CD8-positive, alpha-beta memory T cell (primary cell): Measurements from ENCODE around the gene ZNF292. TPM values are rescaled to one million over a fixed set of nuclear protein-coding genes. Genes with fewer than 3 reads are reported as not detected.
A peak's percentile ranks its signal among the peaks of the same experiment; 100 is the strongest.

ENCODE experiments used
- CTCF ChIA-PET: fragments of 350-600 bp; sonication (Branson Sonifier 250); formaldehyde crosslinking; loops from one replicate; lab custom pipeline; 2021; ENCODE audit warnings: antibody characterized with exemption; lab: Charles Lee
- POLR2A ChIA-PET: fragments of 350-600 bp; sonication (Branson Sonifier 250); formaldehyde crosslinking; loops from one replicate; lab custom pipeline; 2021; ENCODE audit warnings: antibody characterized with exemption; lab: Charles Lee
- DNase-seq, 5 donors: peaks; one replicate each; pipeline versions ENCODE4 v3.0.0 to v3.0.0-alpha.2; 2020 to 2022; ENCODE audit warnings: mixed read lengths in 1 of 5
- H3K27ac ChIP-seq: one replicate; pipeline ENCODE4 v1.7.0; 2013; ENCODE audit warnings: low read depth, mild to moderate bottlenecking, low read length, moderate library complexity
- H3K27me3 ChIP-seq: 2 replicates; pipeline ENCODE4 v1.7.0; 2013; ENCODE audit warnings: low read length, mild to moderate bottlenecking; ENCODE audit not compliant: insufficient read depth, poor library complexity, severe bottlenecking
- H3K36me3 ChIP-seq: 2 replicates; pipeline ENCODE4 v1.7.0; 2013; ENCODE audit warnings: mild to moderate bottlenecking, low read length, moderate library complexity; ENCODE audit not compliant: insufficient read depth
- H3K4me1 ChIP-seq: 2 replicates; pipeline ENCODE4 v1.7.0; 2013; ENCODE audit warnings: mild to moderate bottlenecking, low read length, moderate library complexity; ENCODE audit not compliant: insufficient read depth
- H3K4me3 ChIP-seq: 2 replicates; pipeline ENCODE4 v1.7.0; 2013; ENCODE audit warnings: mild to moderate bottlenecking, low read length
- H3K9me3 ChIP-seq: 2 replicates; pipeline ENCODE4 v1.7.0; 2013; ENCODE audit warnings: mild to moderate bottlenecking, low read length
- H3K27ac Mint-ChIP-seq, 8 donors: one replicate each; pipeline ENCODE4 v1.8.0; 2020 to 2021; ENCODE audit warnings: mixed read lengths in 8 of 8, mild to moderate bottlenecking in 6 of 8, inconsistent platforms in 3 of 8, moderate library complexity in 3 of 8
- H3K27me3 Mint-ChIP-seq, 2 donors: one replicate each; pipeline ENCODE4 v1.8.0; 2020 to 2021; ENCODE audit warnings: mixed read lengths in 2 of 2, mild to moderate bottlenecking in 1 of 2, moderate library complexity in 1 of 2
- H3K36me3 Mint-ChIP-seq, 3 donors: one replicate each; pipeline ENCODE4 v1.8.0; 2020 to 2021; ENCODE audit warnings: mixed read lengths in 3 of 3, inconsistent platforms in 1 of 3, mild to moderate bottlenecking in 1 of 3
- H3K4me1 Mint-ChIP-seq, 3 donors: one replicate each; pipeline ENCODE4 v1.8.0; 2020 to 2021; ENCODE audit warnings: mixed read lengths in 3 of 3, inconsistent platforms in 1 of 3, mild to moderate bottlenecking in 1 of 3
- H3K4me3 Mint-ChIP-seq, 7 donors: one replicate each; pipeline ENCODE4 v1.8.0; 2020 to 2021; ENCODE audit warnings: mixed read lengths in 7 of 7, mild to moderate bottlenecking in 6 of 7, moderate library complexity in 4 of 7, inconsistent platforms in 2 of 7
- H3K9me3 Mint-ChIP-seq, 5 donors: one replicate each; pipeline ENCODE4 v1.8.0; 2020 to 2022; ENCODE audit warnings: mixed read lengths in 5 of 5, mild to moderate bottlenecking in 3 of 5, moderate library complexity in 2 of 5, inconsistent platforms in 1 of 5
- polyA plus RNA-seq: library from polyadenylated mRNA; unstranded; fragments of 300-500 nt; fragmentation: Illumina TruSeq; gene quantifications from one replicate; pipeline ENCODE4 v1.2.3, GENCODE V29; 2021
- total RNA-seq, 2 experiments: library from RNA; stranded (reverse); gene quantifications; one replicate each; pipeline ENCODE4 v1.2.3, GENCODE V29; 2021

ZNF292 gene
- total and polyA plus RNA-seq, 3 experiments from 2014 or later, result 37.9 to 50.7 (median 49.3) TPM

- Histone ChIP-seq H3K27ac (no peak overlapping the region), H3K36me3 (peaks cover 28% of the 10 kb centered on the region), H3K9me3 (no peaks in the 10 kb centered on the region), H3K27me3 (no peaks in the 10 kb centered on the region), H3K4me3 (no peak overlapping the region), H3K4me1 (no peaks in the 10 kb centered on the region)
- Mint-ChIP-seq H3K4me3 (no peak overlapping the region), H3K4me1 (peaks cover 0 to 10% (median 7%) of the 10 kb centered on the region in 3 donors), H3K9me3 (no peaks in the 10 kb centered on the region), H3K36me3 (peaks cover 26 to 80% (median 29%) of the 10 kb centered on the region in 3 donors), H3K27me3 (no peaks in the 10 kb centered on the region), H3K27ac (no peak overlapping the region)
- POLR2A ChIA-PET, result no interaction called here
- no peak for DNase-seq
- CTCF ChIA-PET, result no interaction called here
These were observed 96.4 kb downstream of the ZNF292 start for GRCh38 chr6:87251725-87252124.

- POLR2A ChIA-PET, result no interaction called here
- H3K4me1 ChIP-seq, result no peaks in the 10 kb centered on the region
- Mint-ChIP-seq H3K27me3 (no peaks in the 10 kb centered on the region), H3K27ac (no peak overlapping the region), H3K4me1 (peaks cover 9 to 12% (median 10%) of the 10 kb centered on the region in 3 donors), H3K9me3 (no peaks in the 10 kb centered on the region), H3K4me3 (no peak overlapping the region), H3K36me3 (peaks cover 38 to 74% (median 40%) of the 10 kb centered on the region in 3 donors)
- H3K9me3 ChIP-seq, result no peaks in the 10 kb centered on the region
- CTCF ChIA-PET, result no interaction called here
- H3K4me3 ChIP-seq, result no peak overlapping the region
- no peaks in the 10 kb centered on the region for H3K27me3 ChIP-seq
- DNase-seq, result no peak
- H3K27ac ChIP-seq, result no peak overlapping the region
- peaks cover 27% of the 10 kb centered on the region for H3K36me3 ChIP-seq
These were observed 101.7 kb downstream of the ZNF292 start for GRCh38 chr6:87257046-87257445.

GRCh38 chr6:87257565-87257964 lies 102.2 kb downstream of the ZNF292 start:
- DNase-seq, result no peak

DNA sequence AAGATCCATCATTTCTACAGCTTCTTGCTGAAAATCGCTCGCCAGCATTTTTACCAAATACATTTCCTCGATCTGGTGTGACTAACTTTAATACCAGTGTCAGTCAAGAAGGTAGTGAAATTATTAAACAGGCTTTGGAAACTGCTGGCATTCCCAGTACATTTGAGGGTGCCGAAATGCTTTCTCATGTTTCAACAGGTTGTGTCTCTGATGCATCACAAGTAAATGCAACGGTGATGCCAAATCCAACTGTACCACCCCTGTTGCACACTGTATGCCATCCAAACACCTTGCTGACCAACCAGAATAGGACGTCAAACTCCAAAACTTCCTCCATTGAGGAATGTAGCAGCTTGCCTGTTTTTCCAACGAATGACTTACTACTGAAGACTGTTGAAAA lies 102.6 kb downstream of the ZNF292 start:
- peaks cover 27% of the 10 kb centered on the region for H3K36me3 ChIP-seq
- Mint-ChIP-seq H3K27ac (no peak overlapping the region), H3K36me3 (peaks cover 37 to 67% (median 38%) of the 10 kb centered on the region in 3 donors), H3K4me3 (no peak overlapping the region), H3K27me3 (no peaks in the 10 kb centered on the region), H3K4me1 (peaks cover 7 to 10% (median 10%) of the 10 kb centered on the region in 3 donors), H3K9me3 (no peaks in the 10 kb centered on the region)
- no peak overlapping the region for H3K27ac ChIP-seq
- ChIA-PET CTCF (no interaction called here), POLR2A (no interaction called here)
- H3K4me1 ChIP-seq, result no peaks in the 10 kb centered on the region
- no peak for DNase-seq
- no peak overlapping the region for H3K4me3 ChIP-seq
- H3K9me3 ChIP-seq, result no peaks in the 10 kb centered on the region
- no peaks in the 10 kb centered on the region for H3K27me3 ChIP-seq

More at GRCh38 chr6:87257565-87257964, 102.2 kb downstream of the ZNF292 start:
- ChIA-PET CTCF (no interaction called here), POLR2A (no interaction called here)
- peaks cover 27% of the 10 kb centered on the region for H3K36me3 ChIP-seq
- H3K4me3 ChIP-seq, result no peak overlapping the region
- Mint-ChIP-seq H3K4me3 (no peak overlapping the region), H3K36me3 (peaks cover 37 to 70% (median 38%) of the 10 kb centered on the region in 3 donors), H3K4me1 (peaks cover 8 to 10% (median 10%) of the 10 kb centered on the region in 3 donors), H3K9me3 (no peaks in the 10 kb centered on the region), H3K27ac (no peak overlapping the region), H3K27me3 (no peaks in the 10 kb centered on the region)
- no peaks in the 10 kb centered on the region for H3K4me1 ChIP-seq
- H3K27me3 ChIP-seq, result no peaks in the 10 kb centered on the region
- H3K27ac ChIP-seq, result no peak overlapping the region
- H3K9me3 ChIP-seq, result no peaks in the 10 kb centered on the region

DNA sequence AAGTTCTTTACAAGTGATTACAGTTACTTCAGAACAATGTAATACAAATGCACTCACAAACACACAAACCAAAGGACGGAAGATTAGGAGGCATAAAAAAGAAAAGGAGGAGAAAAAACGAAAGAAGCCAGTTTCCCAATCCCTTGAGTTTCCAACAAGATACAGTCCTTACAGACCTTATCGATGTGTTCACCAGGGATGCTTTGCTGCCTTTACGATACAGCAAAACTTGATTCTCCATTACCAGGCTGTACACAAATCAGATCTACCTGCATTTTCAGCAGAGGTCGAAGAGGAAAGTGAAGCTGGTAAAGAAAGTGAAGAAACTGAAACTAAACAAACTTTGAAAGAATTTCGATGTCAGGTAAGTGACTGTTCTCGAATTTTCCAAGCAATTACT lies 104.4 kb downstream of the ZNF292 start:
- H3K9me3 Mint-ChIP-seq, result no peaks in the 10 kb centered on the region
- no peaks in the 10 kb centered on the region for H3K9me3 ChIP-seq
- no peak overlapping the region for H3K4me3 ChIP-seq
- no peaks in the 10 kb centered on the region for H3K27me3 Mint-ChIP-seq
- H3K27me3 ChIP-seq, result no peaks in the 10 kb centered on the region
- DNase-seq, result no peak
- H3K36me3 ChIP-seq, result peaks cover 21% of the 10 kb centered on the region
- no peaks in the 10 kb centered on the region for H3K4me1 ChIP-seq
- peaks cover 7 to 10% (median 10%) of the 10 kb centered on the region in 3 donors for H3K4me1 Mint-ChIP-seq
- H3K4me3 Mint-ChIP-seq, result no peak overlapping the region
- no peak overlapping the region for H3K27ac ChIP-seq
- H3K27ac Mint-ChIP-seq, result no peak overlapping the region
- H3K36me3 Mint-ChIP-seq, result peaks cover 29 to 51% (median 34%) of the 10 kb centered on the region in 3 donors
- ChIA-PET CTCF (no interaction called here), POLR2A (no interaction called here)

DNA sequence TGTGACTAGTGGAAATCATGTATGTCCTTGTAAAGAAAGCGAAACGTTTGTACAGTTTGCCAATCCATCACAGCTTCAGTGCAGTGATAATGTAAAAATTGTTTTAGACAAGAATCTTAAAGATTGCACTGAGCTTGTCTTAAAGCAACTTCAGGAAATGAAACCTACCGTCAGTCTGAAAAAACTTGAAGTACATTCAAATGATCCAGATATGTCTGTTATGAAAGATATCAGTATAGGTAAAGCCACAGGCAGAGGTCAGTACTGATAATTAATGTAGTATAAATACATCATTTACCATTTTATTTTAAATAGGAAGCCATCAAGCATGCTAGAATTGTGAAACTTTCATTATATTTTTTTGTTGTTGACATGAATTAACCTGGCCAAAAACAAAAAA lies 106.2 kb downstream of the ZNF292 start:
- peaks cover 5% of the 10 kb centered on the region for H3K36me3 ChIP-seq
- CTCF ChIA-PET, result no interaction called here

DNA sequence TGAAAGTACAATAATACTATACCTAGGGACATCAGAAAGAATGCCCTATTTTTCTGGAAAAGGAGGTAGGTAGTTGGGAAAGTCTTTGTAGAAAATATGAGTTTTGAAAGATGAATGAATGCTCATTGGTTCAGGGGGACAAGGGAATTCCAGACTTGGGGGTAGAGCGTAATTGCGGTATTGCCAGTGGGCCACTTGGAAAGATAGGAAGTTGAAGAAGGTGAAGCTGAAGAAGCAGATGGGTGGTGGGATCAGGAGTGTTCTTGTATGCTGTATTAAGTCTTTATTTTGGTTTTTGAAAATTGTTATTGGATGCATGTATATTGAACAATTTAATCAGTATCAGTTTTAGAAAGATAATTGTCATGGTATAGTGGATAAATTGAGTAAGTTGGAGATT lies 109.1 kb downstream of the ZNF292 start:
- Mint-ChIP-seq H3K27ac (no peak overlapping the region), H3K4me3 (no peak overlapping the region), H3K9me3 (no peaks in the 10 kb centered on the region), H3K4me1 (peaks cover 2 to 9% (median 6%) of the 10 kb centered on the region in 3 donors), H3K27me3 (no peaks in the 10 kb centered on the region), H3K36me3 (peaks cover 2 to 8% (median 7%) of the 10 kb centered on the region in 3 donors)
- CTCF ChIA-PET, result no interaction called here
- Histone ChIP-seq H3K27me3 (no peaks in the 10 kb centered on the region), H3K9me3 (no peaks in the 10 kb centered on the region), H3K4me1 (no peaks in the 10 kb centered on the region), H3K4me3 (no peak overlapping the region), H3K27ac (no peak overlapping the region), H3K36me3 (no peaks in the 10 kb centered on the region)
- POLR2A ChIA-PET, result no interaction called here
- no peak for DNase-seq

More for the DNA sequence above, 106.2 kb downstream of the ZNF292 start:
- H3K4me3 Mint-ChIP-seq, result no peak overlapping the region
- no peak overlapping the region for H3K27ac Mint-ChIP-seq
- H3K4me1 ChIP-seq, result no peaks in the 10 kb centered on the region
- POLR2A ChIA-PET, result no interaction called here
- H3K9me3 ChIP-seq, result no peaks in the 10 kb centered on the region
- peaks cover 7 to 10% (median 10%) of the 10 kb centered on the region in 3 donors for H3K4me1 Mint-ChIP-seq
- no peak for DNase-seq
- no peaks in the 10 kb centered on the region for H3K27me3 Mint-ChIP-seq
- no peaks in the 10 kb centered on the region for H3K27me3 ChIP-seq
- no peak overlapping the region for H3K4me3 ChIP-seq
- no peak overlapping the region for H3K27ac ChIP-seq
- H3K9me3 Mint-ChIP-seq, result no peaks in the 10 kb centered on the region
- peaks cover 17 to 34% (median 19%) of the 10 kb centered on the region in 3 donors for H3K36me3 Mint-ChIP-seq

- Mint-ChIP-seq H3K4me3 (no peak overlapping the region), H3K4me1 (peaks cover 7 to 11% (median 10%) of the 10 kb centered on the region in 3 donors), H3K36me3 (no peaks in the 10 kb centered on the region), H3K9me3 (no peaks in the 10 kb centered on the region), H3K27ac (peak overlapping the region in 1 of 8 donors; percentile 24), H3K27me3 (no peaks in the 10 kb centered on the region)
- H3K27ac ChIP-seq, result no peak overlapping the region
- ChIA-PET CTCF (no interaction called here), POLR2A (no interaction called here)
- H3K4me1 ChIP-seq, result peaks cover 4% of the 10 kb centered on the region
- no peaks in the 10 kb centered on the region for H3K9me3 ChIP-seq
- no peak for DNase-seq
- H3K27me3 ChIP-seq, result no peaks in the 10 kb centered on the region
- no peak overlapping the region for H3K4me3 ChIP-seq
- H3K36me3 ChIP-seq, result no peaks in the 10 kb centered on the region
These were observed 119.4 kb downstream of the ZNF292 start for GRCh38 chr6:87274660-87275274.
